22Rv1 (cell line): ENCODE results near the gene PGLYRP2.

ENCODE experiments used
- CTCF ChIP-seq: fragments of 450-650 bp; IDR thresholded peaks from 2 replicates; pipeline ENCODE4 v1.5.1; 2017; ENCODE audit warnings: mild to moderate bottlenecking
- ZFX ChIP-seq: fragments of 450-650 bp; IDR thresholded peaks from 2 replicates; pipeline ENCODE4 v1.6.1; 2017; ENCODE audit warnings: antibody characterized with exemption, borderline replicate concordance

GRCh38 chr19:15450528-15450890 lies 28.8 kb downstream of the PGLYRP2 start:
- TF ChIP-seq ZFX (no peak), CTCF (no peak)
